HG02938 (cell line): ENCODE results near the gene FHIT.
A peak's percentile ranks its signal among the peaks of the same experiment; 100 is the strongest.
"Not testable (repeated sequence)": the region's sequence is repeated elsewhere in the genome, so short reads cannot be mapped to it uniquely, and the experiment has no call there.

Experiments used
- ATAC-seq: cut with Tn5 transposase; IDR thresholded peaks from one replicate; pipeline ENCODE4 v1.9.1; 2021; ENCODE audit warnings: mild to moderate bottlenecking, moderate library complexity; ENCODE audit not compliant: unreplicated experiment

Gene FHIT

DNA sequence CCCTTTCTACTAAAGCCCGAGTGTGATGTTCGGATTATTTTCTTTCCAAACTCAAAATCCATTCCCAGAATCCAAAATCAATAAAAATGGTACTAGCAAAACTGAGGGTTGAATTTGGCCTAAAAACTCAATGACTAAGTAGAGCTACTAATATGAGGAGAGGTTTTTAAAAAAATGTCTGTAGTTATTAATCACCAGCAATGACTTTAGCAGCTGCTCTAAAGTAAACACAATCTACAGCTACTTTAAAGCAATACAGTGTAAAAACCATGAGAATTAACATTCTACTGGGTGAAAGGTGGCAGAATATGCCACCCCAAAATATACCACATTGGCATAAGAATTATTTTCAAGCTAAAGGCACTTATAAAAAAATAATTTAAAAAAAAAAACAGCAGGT is 23.5 kb downstream of the FHIT start:
- ATAC-seq: no peak

DNA sequence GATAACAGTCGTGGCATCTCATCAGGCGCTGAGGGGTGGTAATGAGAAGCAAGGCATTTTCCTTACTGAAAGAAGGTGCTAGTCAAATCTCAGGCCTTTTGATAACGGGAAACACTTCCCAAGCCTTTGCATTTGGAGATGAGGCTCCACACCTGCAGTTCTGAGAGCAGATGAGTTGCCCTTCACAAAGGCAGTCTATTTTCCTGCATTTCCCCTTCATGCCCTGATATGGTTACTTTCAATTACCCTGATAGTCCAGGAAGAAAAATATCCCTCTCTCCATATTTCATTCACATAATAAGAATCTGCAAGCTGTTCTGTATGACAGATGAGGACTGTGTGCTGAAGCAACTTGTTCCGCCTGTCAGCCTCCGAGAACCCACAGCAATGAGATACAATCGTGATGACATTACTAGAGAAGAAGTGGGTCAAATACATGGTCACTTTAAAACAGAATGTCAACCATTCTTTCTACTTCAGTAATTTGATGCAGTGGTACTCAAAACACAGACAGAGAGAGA is 25.0 kb downstream of the FHIT start:
- no peak for ATAC-seq

DNA sequence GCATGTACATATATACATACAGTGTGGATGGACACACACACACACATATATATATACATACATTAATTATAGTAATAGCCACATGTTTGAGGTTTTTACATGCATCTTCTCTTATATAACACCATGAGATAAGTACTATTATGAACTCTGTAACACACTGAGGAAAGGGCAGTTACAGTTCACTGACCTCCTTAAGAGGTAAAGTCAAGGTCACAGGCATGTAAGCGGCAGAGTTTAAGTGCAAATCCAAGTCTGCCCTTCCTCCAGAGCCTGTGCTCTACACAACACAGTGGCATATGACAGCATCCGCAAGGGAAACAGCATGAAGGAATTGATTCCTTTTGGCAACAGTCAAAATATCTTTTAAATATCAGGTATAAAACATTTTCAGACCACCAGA is 26.4 kb downstream of the FHIT start:
- ATAC-seq: no peak

DNA sequence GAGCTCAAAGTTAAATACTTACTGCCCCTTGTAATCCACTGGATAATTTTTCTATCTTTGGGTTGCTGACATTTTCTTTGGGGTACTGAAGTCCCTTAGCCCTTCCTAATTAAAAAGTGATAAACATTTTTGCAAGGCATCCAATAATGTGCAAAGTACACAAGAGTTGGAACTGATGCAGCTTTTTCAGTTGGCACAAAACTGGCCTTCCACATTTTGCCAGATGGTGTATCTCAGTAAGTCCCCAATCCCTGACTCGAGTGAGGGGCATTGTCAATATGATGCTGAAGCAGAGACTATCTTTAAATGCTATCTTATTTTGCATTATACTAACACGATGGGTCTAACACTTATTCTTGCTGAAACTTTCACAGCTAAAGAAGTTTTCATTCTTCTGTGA is 27.8 kb downstream of the FHIT start:
- no peak for ATAC-seq

DNA sequence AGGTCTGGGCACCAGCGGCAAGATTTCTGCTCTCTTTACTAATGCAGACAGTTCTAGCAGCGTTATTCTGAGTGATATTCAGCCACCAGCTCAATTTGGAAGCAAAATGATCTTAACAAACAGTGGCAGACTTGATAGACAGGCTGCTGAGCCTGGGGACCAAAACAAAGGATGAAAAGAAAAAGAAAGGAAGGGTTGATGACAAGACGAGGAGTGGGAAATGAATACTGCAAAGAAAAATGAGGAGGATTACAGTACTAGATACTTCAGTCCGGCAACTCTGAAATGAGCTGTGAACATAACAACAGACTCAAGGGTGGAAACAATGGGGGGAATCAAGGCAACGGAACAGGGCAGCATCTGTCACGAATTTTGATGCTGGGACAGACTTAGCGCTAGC is 28.8 kb downstream of the FHIT start:
- no peak for ATAC-seq

DNA sequence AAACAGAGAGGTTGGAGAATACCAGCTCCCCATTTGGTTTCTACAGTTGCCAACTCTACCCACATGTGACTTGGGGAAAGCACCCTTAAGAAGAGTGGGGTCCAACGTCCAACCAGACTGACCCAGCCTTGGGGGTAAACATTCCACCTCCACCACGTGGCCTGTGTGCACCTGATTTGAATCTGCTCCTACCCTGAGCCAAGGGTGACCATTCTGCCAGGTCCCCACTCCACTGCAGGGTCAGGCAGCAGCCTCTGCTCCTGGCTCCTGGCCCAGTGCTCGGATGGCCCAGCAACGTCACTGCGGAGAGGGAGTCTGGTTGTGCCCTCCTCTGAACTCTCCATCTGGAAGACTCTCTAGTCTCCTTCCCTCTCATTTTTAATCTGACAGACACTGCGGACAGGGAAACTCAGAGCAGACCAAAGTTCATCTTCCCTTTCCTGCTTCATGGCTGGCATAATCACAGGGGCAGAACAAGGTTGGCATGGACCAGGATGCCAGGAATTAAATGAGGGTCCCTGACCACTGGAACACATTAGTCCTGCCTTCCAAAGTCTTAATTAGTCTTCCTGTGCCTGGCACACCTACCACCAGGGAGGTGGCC is 29.4 kb downstream of the FHIT start:
- ATAC-seq: no peak

DNA sequence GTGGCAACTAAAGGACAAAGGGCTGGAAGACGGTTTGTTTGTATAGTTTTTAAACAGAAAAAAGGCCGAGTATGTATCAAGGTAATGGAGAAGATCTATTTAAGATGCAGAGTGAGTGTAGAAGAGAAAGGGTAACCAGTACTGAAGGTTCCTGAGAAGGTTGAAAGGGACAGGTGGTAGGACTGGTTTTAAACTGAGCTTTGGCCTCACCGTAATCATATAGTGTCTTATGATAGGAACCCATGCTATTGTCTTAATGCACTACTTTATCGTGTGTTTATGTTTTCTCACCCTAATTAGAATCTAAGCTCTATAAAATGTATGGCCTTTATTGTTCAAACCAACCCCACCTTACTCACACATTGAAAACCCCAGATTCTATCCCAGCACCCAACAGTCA is 32.7 kb downstream of the FHIT start:
- no peak for ATAC-seq

DNA sequence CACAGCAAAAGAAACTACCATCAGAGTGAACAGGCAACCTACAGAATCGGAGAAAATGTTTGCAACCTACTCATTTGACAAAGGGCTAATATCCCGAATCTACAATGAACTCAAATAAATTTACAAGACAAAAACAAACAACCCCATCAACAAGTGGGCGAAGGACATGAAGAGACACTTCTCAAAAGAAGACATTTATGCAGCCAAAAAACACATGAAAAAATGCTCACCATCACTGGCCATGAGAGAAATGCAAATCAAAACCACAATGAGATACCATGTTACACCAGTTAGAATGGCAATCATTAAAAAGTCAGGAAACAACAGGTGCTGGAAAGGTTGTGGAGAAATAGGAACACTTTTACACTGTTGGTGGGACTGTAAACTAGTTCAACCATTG is 35.1 kb downstream of the FHIT start:
- ATAC-seq: not testable (repeated sequence)

DNA sequence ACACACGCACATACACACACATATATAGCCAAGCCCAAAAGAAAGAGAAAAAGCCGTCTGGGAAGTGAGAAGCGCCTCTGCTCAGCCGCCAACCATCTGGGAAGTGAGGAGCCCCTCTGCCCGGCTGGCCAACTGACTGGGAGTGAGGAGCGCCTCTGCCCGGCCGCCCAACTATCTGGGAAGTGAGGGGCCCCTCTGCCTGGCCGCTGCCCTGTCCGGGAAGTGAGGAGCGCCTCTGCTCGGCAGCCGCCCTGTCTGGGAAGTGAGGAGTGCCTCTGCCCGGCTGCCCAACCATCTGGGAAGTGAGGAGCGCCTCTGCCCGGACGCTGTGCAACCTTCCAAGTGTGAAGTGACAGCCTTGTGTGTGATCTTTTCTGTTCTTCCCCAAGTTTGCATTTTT is 49.2 kb downstream of the FHIT start:
- no peak for ATAC-seq

DNA sequence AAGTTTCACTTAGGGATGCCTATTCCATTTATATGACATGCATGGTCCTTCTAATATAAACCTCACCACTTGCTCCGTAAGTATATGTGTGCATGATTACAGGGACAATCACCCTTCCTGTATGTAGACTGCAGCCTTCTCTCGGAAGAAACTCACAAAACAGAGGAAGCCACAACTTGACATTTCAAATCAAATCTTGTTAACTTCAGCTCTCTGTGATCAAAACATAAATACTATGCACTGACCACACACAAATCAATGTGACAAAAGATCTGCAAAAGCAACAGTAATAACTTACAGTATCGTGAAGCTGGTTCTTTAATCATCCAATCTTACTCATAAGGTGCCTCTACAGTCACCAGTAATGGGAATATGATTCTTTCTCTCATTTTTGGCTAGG is 50.2 kb downstream of the FHIT start:
- ATAC-seq: no peak

DNA sequence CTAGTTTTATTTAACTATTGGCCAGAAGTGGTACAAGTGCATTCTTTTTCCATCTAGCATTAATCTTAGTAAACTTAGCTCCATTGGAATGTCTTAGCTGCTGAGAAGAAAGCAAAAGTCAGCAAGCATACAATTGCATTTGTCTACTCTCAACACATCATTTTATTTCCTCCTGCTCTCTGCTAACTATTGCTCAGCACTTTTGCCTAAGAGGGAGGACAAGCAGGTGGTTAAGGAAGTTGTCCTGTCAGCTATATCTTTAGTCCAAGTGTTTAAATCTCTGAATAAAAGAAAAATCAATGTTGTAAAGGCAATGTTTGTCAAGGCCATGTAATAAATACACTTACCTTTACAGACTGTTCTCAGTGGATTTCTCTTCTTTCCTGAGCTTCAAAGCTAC is 51.0 kb downstream of the FHIT start:
- no peak for ATAC-seq

DNA sequence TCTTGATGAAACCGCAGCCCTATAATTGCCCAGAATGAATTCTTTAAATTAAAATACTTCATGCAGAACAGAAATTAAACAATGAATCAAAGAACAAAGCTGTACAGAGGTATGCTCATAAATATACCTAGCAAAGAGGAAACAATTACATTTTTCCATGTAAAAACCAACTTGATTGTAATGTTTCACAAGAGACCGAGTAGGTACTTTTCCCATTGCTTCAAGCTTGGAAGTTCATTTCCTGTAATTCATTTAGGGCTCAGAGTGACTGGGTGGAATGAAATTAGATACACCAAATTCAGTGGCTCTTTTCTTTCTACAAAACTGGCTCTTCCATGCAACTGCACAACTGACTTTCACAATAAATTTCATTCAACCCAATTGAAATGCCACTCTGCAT is 51.4 kb downstream of the FHIT start:
- ATAC-seq: no peak

DNA sequence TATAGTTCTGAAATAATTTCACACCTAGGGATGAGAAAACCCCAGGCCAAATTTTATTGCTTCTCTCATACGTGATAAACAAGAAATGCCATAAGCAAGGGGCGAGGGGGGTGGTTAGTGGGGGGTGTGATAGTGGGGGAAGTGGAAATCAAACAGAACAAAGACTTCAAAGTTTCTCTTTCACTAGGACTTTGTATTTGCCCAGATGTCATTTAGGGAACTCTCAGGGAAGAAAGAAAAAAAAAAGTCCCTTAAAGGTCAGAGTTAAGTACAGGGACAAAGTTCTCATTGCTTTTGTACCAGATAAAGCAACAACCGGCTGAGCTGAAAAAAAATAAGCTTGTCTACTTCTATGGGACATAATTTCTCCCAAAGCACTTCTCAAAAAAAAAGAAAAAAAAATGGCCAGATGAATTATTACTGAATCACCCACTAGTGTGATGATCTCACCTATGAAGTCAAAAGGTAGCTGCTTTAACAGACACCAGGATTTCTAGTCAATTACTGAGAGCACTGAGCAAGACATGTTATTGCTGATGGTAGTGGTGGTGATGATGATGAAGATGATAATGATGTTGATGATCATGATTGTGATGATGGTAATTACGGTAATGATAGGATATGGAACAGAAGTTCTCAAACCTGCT is 56.2 kb downstream of the FHIT start:
- no peak for ATAC-seq

DNA sequence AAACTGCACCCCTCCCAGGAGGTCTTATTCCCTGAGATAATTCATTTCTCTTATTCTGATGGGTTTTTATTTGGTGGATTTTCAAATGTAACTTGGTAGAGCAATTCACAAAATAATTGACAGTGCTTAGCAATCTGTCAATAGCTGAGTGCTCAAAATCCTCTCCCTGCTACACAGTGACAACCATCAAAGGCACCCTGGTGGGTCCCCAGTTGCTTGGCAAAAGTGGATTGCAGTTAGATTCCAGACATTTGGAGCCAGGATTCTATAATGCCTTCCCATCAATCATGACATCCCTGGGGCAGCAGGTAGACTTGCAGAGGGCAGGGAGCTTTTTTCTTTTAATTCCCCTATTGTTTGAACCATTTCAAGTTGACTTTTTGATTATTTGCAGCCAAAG is 59.0 kb downstream of the FHIT start:
- ATAC-seq: no peak

DNA sequence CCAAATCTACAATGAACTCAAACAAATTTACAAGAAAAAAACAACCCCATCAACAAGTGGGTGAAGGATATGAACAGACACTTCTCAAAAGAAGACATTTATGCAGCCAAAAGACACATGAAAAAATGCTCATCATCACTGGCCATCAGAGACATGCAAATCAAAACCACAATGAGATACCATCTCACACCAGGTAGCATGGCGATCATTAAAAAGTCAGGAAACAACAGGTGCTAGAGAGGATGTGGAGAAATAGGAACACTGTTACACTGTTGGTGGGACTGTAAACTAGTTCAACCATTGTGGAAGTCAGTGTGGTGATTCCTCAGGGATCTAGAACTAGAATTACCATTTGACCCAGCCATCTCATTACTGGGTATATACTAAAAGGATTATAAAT is 61.0 kb downstream of the FHIT start:
- ATAC-seq: not testable (repeated sequence)

DNA sequence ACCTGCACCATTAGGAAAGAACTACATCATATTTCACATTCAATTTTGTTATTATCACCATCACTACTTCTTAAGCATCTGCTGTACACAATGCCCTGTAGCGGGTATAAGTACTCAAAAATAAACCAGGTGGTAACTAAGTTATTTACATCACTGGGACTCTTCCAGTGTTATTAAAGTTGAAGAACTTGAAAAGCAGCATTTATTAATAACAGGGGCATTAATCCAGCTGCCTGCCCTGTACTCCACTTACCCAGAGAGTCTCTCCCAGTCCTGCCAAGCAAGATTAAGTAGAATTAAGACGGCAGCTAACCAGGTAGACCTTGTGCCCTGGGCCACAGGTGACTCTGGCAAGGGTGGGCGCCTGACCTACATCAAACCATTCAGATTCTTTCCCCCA is 65.2 kb downstream of the FHIT start:
- ATAC-seq: no peak

DNA sequence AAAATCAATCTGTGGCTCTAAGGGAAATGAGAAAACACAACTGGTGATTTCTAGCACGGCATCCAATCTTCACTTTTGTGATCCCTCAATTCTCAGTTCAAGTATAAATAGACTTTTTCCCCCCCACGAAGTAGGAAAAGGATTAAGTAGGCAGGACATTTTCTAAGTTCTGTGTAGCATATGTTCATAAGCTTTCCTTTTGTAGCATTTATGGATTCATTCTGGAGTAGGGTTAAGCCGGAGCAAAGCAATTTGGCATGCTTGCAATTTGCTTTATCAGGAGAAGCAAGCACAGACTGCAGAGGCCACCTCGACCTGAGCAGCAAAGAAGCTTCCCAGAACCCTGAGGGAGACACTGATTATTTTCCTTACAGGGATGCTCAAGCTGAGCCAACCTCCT is 66.3 kb downstream of the FHIT start:
- no peak for ATAC-seq

DNA sequence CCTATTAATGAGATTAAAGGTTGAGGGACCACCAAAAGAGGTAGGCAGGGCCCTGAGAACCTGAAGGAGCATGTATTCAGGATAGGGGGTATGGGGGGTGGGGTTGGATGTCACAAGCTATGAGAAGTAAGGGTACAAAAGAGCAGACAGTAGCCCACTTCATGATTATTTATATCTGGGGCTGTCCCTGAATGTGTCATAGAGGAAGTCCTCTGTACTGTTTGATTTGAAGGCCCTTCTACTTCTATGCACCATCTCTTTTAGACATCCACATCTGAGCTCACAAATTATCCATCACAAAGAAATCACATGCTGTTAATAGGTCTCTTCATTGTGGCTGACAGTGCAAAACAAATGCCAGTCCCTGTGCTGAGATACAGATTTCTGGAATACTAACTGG is 68.6 kb downstream of the FHIT start:
- ATAC-seq: peak; percentile 32

DNA sequence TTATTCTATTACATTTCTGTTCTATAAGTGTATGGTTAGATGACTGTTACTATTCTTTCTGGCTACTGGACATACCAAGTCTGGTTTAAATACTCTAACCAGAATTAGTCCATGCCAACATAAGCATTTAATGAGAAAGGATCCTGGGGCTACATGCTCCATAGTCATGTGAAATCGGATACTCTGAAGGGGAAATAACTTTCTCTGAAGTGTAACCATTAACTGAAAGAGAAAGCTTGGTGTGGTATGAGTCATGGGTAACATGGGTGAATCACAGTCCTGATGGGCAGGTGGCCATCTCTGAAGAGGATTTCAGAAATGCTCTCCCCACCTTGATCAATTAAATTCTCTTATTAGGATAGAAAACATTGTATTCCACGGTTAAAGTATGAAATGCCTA is 69.4 kb downstream of the FHIT start:
- peak; percentile 99 for ATAC-seq

DNA sequence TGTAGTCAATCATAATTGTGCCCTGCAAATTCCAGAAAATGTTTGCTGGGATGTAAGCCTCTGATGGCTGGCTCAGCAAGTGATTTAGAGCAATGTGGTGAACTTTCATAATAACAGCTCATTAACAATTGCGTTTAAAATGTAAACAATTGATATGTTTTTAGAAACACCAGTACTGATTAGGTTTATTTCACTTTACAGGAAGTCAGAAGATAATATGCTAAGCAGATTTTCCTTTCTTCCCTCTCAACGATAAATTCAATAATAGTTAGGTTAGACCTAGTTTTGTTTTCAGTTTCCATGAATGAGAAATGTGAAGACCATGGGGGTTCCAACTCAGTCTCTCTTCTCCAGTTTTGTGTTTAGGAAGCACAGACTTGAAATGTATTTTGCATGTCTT is 71.0 kb downstream of the FHIT start:
- no peak for ATAC-seq

DNA sequence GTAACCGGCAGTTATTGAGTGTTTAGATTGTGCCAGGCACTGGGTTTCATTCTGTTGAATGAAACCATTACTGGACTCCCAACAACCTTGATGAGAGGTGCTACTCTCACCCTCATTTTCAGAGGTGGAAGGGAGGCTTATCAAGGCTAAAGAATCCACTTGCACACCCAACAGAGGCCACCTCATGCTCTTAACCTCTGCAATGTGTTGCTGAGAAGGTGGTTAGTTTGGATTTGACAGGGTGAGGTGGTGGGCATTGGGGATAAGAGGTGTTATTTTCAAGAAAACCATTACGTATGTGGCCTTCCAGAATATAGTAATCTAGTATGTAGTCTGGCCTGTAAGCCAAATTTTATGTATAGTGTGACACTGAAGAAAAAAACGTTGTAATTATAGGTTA is 73.1 kb downstream of the FHIT start:
- ATAC-seq: no peak

DNA sequence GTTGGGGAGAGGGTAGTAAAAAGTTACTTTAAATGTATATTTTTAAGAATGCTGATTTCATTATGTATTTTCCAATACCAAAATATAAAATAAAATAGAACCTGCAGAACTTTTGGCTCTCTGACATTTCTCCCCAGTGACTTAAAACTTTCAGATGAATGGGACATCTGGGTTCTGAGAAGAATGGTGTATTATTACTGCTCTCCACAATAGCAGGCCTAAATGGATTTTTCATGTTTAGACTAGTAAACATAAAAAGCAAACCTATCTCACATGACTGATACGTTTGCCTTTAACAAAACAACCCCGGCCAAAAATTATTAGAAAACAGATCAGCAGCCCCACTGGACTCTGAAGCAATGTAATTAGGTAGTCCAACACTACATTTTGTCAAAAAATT is 73.8 kb downstream of the FHIT start:
- no peak for ATAC-seq

DNA sequence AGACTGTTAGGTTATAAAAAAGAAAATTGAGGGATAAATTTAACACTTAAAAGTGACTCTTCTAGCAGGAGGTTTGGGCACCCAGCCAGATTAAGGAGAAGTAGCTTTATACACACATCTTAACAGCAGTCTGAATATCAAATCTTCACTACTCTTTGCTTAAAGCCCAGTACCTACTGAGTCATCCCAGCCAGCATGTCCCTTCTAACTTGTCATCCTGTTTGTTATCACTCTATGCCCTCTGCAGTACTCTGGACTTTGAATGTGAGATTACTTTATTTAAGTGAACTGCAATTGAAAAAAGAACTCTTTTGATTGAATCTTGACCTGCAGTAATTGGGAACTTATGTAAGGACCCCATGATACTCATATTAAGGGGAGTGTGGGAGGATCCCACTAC is 77.6 kb downstream of the FHIT start:
- no peak for ATAC-seq
